Adipocyte (in vitro differentiated cells): Measurements from ENCODE around the gene TOGARAM2.
"Not testable (repeated sequence)": the region's sequence is repeated elsewhere in the genome, so short reads cannot be mapped to it uniquely, and the experiment has no call there.

ENCODE experiments used
- DNase-seq: peaks from one replicate; pipeline ENCODE4 v3.0.0-alpha.2; 2015; ENCODE audit warnings: low read depth
- H3K27me3 ChIP-seq: replicated peaks from 2 replicates; pipeline ENCODE4 v1.7.0; 2013; ENCODE audit warnings: mild to moderate bottlenecking, low read length, moderate library complexity; ENCODE audit not compliant: control insufficient read depth, insufficient read depth
- H3K36me3 ChIP-seq: 2 replicates; pipeline ENCODE4 v1.7.0; 2013; ENCODE audit warnings: low read length, mild to moderate bottlenecking, moderate library complexity; ENCODE audit not compliant: control insufficient read depth, insufficient read depth, severe bottlenecking
- H3K4me1 ChIP-seq: 2 replicates; pipeline ENCODE4 v1.7.0; 2013; ENCODE audit warnings: mild to moderate bottlenecking, low read length, moderate library complexity; ENCODE audit not compliant: control insufficient read depth, insufficient read depth
- H3K4me3 ChIP-seq: 2 replicates; pipeline ENCODE4 v1.7.0; 2013; ENCODE audit warnings: mild to moderate bottlenecking, low read length, moderate library complexity
- H3K9ac ChIP-seq: 2 replicates; pipeline ENCODE4 v1.7.0; 2013; ENCODE audit warnings: mild to moderate bottlenecking, low read length, moderate library complexity
- H3K9me3 ChIP-seq: 2 replicates; pipeline ENCODE4 v1.7.0; 2013; ENCODE audit warnings: mild to moderate bottlenecking, low read length, moderate library complexity; ENCODE audit not compliant: control insufficient read depth

Gene TOGARAM2

DNA sequence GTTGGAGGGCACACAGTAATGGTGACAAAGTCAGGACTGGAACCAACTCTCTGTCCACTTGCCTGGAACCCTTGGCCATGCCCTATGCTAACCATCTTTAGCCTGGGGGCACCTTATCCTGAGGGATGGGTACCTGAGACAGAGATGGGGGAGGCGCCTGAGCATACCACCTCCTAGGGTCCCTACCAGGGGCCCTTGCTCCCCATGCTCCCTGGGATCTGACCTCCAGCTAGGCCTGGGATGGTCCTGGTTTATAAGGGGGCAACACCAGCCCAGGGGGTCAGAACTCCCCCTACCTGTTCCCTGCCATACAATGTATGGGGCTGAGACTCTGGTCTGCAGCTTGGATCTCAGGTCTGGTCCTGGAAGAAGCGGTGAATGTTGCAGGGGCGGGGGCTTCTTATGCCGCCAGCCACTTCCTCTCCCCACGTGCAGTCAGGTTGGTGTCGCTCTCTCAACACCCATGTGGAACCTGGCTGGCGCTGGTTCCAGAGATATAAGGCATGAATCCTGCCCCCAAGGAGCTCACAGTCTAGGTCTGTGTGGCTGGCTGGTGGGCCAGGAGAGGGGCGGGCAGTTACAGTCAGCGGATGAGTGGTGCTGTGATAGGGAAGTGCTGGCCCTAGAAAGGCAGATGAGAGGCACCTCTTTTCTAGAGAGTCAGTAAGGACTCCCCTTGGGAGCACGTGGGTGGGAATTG lies 3.8 kb upstream of the TOGARAM2 start:
- no peaks in the 10 kb centered on the region for H3K4me1 ChIP-seq
- no peaks in the 10 kb centered on the region for H3K36me3 ChIP-seq
- peaks cover 17% of the 10 kb centered on the region for H3K27me3 ChIP-seq
- H3K4me3 ChIP-seq, result no peak overlapping the region
- no peak overlapping the region for H3K9ac ChIP-seq
- peaks cover 5% of the 10 kb centered on the region for H3K9me3 ChIP-seq
- no peak for DNase-seq

DNA sequence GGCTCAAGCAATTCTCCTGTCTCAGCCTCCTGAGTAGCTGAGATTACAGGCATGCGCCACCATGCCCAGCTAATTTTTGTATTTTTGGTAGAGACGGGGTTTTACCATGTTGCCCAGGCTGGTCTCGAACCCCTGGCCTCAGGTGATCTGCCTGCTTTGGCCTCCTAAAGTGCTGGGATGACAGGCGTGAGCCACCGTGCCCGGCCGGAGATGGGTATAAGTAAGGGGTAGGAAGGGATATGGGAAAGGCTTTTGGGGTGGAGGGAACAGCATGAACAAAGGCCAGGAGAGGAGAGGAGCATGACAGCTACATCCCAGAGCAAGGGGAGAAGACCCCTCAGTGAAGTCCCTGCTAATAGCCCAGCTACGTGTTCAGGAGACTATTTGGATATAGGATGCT lies 3.1 kb upstream of the TOGARAM2 start:
- peaks cover 13% of the 10 kb centered on the region for H3K27me3 ChIP-seq
- H3K4me3 ChIP-seq, H3K9me3 ChIP-seq, DNase-seq, H3K4me1 ChIP-seq, H3K36me3 ChIP-seq, H3K9ac ChIP-seq: not testable (repeated sequence)

DNA sequence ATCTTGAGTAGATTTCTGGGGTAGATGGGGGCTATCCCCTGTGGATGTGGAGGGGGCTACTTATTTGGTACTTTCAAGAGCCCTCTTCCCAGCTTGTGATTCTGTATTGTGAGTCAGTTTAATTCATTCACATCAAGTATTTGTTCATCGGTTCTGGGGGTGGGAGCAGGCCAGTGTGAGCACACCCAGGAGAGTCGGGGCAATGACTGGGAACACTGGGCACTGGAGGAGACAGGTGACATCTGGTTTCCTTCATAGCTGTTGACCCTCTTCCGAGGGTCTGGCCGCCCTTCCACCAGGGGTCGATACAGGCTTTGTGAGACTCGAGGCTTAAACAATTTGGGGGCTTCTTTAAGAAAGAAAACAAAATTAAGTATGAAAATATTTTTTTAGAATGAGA lies 2.5 kb upstream of the TOGARAM2 start:
- Histone ChIP-seq H3K36me3 (no peaks in the 10 kb centered on the region), H3K4me3 (no peak overlapping the region), H3K9ac (no peak overlapping the region), H3K27me3 (peaks cover 11% of the 10 kb centered on the region), H3K4me1 (no peaks in the 10 kb centered on the region), H3K9me3 (peaks cover 5% of the 10 kb centered on the region)
- no peak for DNase-seq

- no peaks in the 10 kb centered on the region for H3K4me1 ChIP-seq
- no peak overlapping the region for H3K9ac ChIP-seq
- DNase-seq, result no peak
Observed at GRCh38 chr2:28979041-28979440, 2.1 kb upstream of the TOGARAM2 start.

DNA sequence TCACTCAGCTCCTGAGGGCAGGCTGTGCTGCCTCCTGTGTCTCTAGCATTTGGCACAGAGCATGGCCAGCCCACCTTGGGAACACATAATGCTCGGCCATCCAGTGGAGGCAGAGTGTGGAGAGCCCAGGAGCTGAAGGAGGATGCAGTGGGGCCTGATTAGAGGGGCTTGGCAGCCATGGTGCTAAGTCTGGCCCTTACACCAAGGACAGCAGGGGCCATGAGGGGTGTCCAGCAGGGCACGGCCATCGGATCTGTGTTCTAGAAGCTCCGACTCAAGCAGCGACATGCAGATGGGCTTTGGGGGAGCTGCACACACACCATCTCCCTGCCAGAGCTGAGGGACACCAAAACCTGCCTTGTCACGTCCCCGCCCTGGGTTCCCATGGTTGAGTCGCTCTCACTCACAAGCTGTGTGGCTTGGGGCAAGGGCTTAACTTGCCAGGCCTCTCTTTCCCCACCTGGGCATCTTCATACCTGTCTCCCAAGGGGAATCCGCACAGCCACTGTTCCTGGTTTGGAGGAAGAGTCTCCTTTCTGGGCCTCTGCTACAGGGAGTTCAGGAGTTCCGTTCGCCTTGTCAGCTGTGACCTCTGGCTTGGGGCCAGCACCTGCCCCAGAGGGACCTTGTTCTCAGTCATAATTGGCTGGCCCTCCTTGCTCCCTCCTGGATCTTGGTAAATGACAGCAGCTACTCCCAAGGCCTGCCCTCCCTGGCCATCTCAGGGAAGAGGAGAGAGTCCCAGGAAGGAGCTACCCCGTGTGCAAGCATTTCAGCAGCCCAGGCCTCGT lies 1.3 kb upstream of the TOGARAM2 start:
- H3K9me3 ChIP-seq, result no peaks in the 10 kb centered on the region
- H3K36me3 ChIP-seq, result no peaks in the 10 kb centered on the region
- H3K27me3 ChIP-seq, result peaks cover 11% of the 10 kb centered on the region
- DNase-seq, result no peak
- H3K9ac ChIP-seq, result no peak overlapping the region
- no peaks in the 10 kb centered on the region for H3K4me1 ChIP-seq
- no peak overlapping the region for H3K4me3 ChIP-seq

More at GRCh38 chr2:28979041-28979440, 2.1 kb upstream of the TOGARAM2 start:
- H3K27me3 ChIP-seq, result peaks cover 11% of the 10 kb centered on the region
- H3K36me3 ChIP-seq, result no peaks in the 10 kb centered on the region
- H3K9me3 ChIP-seq, result peaks cover 5% of the 10 kb centered on the region
- no peak overlapping the region for H3K4me3 ChIP-seq

- no peaks in the 10 kb centered on the region for H3K4me1 ChIP-seq
- peaks cover 11% of the 10 kb centered on the region for H3K27me3 ChIP-seq
- no peak for DNase-seq
- H3K9me3 ChIP-seq, result no peaks in the 10 kb centered on the region
- no peak overlapping the region for H3K4me3 ChIP-seq
- no peaks in the 10 kb centered on the region for H3K36me3 ChIP-seq
- no peak overlapping the region for H3K9ac ChIP-seq
Observed at GRCh38 chr2:28980368-28981015, 606 bp upstream of the TOGARAM2 start.

- no peak overlapping the region for H3K9ac ChIP-seq
- no peaks in the 10 kb centered on the region for H3K36me3 ChIP-seq
- no peak for DNase-seq
- H3K4me1 ChIP-seq, result no peaks in the 10 kb centered on the region
- no peaks in the 10 kb centered on the region for H3K9me3 ChIP-seq
- H3K4me3 ChIP-seq, result no peak overlapping the region
- H3K27me3 ChIP-seq, result peaks cover 11% of the 10 kb centered on the region
Observed at GRCh38 chr2:28981620-28982376, 700 bp downstream of the TOGARAM2 start.

DNA sequence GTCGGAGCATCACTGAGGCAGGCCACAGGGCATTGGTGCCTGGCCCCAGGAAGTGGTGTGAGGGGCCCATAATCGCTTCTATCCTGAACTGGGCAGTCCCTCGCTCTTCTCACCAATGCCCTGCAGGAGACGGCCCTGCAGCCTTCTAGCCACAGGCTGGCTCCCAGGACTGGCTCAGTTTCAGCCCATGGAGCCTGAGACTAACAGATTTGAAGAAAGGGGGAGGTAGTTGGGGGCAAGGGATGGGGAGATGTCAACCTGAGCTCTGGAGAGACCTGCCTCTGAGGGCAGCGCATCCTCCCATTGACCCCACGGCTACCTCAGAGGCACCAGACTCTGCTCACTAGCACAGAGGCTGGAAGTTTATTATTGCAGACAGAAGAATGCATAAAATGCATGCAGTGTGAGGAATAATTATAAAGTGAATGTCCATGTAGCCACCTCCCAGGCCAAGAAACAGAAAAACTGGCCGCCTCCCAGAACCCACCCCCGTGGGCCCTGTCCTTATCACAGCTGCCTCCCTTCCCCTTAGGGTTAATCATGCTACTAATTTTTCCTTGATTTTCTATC lies 1.4 kb downstream of the TOGARAM2 start:
- Histone ChIP-seq H3K27me3 (peaks cover 11% of the 10 kb centered on the region), H3K9ac (no peak overlapping the region), H3K4me1 (no peaks in the 10 kb centered on the region), H3K4me3 (no peak overlapping the region), H3K9me3 (no peaks in the 10 kb centered on the region), H3K36me3 (no peaks in the 10 kb centered on the region)
- peak; percentile 43 for DNase-seq

GRCh38 chr2:28986429-28986828 lies 5.3 kb downstream of the TOGARAM2 start:
- no peak for DNase-seq
- peaks cover 9% of the 10 kb centered on the region for H3K27me3 ChIP-seq
- no peaks in the 10 kb centered on the region for H3K36me3 ChIP-seq
- peaks cover 11% of the 10 kb centered on the region for H3K4me1 ChIP-seq
- H3K4me3 ChIP-seq, result no peak overlapping the region
- H3K9ac ChIP-seq, result no peak overlapping the region
- H3K9me3 ChIP-seq, result no peaks in the 10 kb centered on the region

GRCh38 chr2:28989973-28990372 lies 8.9 kb downstream of the TOGARAM2 start:
- Histone ChIP-seq H3K27me3 (peaks cover 12% of the 10 kb centered on the region), H3K9me3 (no peaks in the 10 kb centered on the region), H3K4me3 (no peak overlapping the region), H3K9ac (no peak overlapping the region), H3K4me1 (peaks cover 12% of the 10 kb centered on the region), H3K36me3 (no peaks in the 10 kb centered on the region)
- no peak for DNase-seq
